Measurements from ENCODE around the gene RAC2. TPM values are rescaled to one million over a fixed set of nuclear protein-coding genes. Genes with fewer than 3 reads are reported as not detected.

RAC2 gene
- total and polyA plus RNA-seq, 9 of the 15 experiments (the other 6 are each of a cell fraction or from before 2014, with no cell fraction given) = 22.7 to 103 (median 43.3) TPM

DNA sequence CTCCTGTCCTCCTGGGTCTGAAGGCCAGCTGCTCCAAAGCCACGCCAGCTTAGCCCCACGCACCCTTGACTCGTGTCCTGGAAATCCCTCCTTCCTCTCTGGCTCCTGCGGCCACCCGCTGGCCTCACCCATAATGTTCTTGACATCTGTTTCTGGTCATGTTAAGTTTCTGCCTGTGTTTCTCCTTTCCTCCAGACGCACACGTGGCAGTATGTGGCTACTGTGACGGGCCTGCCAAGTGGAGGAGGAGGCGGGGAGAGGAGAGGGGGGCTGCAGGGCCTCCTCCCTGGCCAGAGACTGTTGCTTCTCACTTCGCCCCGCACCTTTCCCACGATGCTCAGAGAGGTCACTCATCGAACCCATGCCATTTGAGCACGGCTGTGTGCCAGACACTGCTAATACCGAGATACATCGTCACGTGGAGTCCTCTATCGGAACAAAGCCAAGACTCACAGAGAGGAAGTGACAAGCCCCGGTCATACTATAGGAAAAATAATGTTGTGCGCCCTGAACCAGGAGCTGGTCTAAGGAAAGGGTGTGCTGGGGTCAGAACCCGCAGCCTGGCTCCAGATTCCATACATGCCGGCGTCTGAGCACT is 67.5 kb downstream of the RAC2 start (continued):
- TF ChIP-seq, protein P1, sequence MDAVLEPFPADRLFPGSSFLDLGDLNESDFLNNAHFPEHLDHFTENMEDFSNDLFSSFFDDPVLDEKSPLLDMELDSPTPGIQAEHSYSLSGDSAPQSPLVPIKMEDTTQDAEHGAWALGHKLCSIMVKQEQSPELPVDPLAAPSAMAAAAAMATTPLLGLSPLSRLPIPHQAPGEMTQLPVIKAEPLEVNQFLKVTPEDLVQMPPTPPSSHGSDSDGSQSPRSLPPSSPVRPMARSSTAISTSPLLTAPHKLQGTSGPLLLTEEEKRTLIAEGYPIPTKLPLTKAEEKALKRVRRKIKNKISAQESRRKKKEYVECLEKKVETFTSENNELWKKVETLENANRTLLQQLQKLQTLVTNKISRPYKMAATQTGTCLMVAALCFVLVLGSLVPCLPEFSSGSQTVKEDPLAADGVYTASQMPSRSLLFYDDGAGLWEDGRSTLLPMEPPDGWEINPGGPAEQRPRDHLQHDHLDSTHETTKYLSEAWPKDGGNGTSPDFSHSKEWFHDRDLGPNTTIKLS (IDR thresholded peaks at IDR 0.05; ENCODE audit: borderline replicate concordance, low read depth) = peak; percentile 43; the same call in 1 of the 2 replicates
- TF ChIP-seq HDAC2 (IDR thresholded peaks at IDR 0.05) (no peak), SLC30A9 (CRISPR knock-in tag; IDR thresholded peaks at IDR 0.05) (no peak), ZBTB17 (CRISPR knock-in tag; IDR thresholded peaks at IDR 0.05) (0 out of 2 replicates have a peak, but pooled peaks have one; percentile 26)
- TF ChIP-seq, protein P2, sequence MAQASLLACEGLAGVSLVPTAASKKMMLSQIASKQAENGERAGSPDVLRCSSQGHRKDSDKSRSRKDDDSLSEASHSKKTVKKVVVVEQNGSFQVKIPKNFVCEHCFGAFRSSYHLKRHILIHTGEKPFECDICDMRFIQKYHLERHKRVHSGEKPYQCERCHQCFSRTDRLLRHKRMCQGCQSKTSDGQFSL (CRISPR knock-in tag; IDR thresholded peaks at IDR 0.05) = 0 out of 2 replicates have a peak, but pooled peaks have one; percentile 21
- TF ChIP-seq, protein P2 (tag; IDR thresholded peaks at IDR 0.05) = no peak

Measured in K562 (cell line).